Loucy (cell line): ENCODE results near the gene CFAP45.

Experiments
- H2AFZ ChIP-seq: fragments of 200-600 bp; sonication (generic); 2 replicates; pipeline ENCODE4 v1.6.0; 2016; ENCODE audit warnings: antibody characterized with exemption, mild to moderate bottlenecking, low read length, moderate library complexity
- H3F3A ChIP-seq: fragments of 200-600 bp; 2 replicates; pipeline ENCODE4 v1.6.0; 2016; ENCODE audit warnings: antibody characterized with exemption, low read depth, mild to moderate bottlenecking
- H3K27me3 ChIP-seq: fragments of 200-600 bp; sonication (generic); 2 replicates; pipeline ENCODE4 v1.6.1; 2014; ENCODE audit warnings: low read length, mild to moderate bottlenecking; ENCODE audit not compliant: insufficient read depth, poor library complexity, severe bottlenecking
- H3K36me3 ChIP-seq: fragments of 200-600 bp; sonication (generic); 2 replicates; pipeline ENCODE4 v1.6.1; 2016; ENCODE audit warnings: low read length; ENCODE audit not compliant: insufficient read depth
- H3K4me1 ChIP-seq: fragments of 200-600 bp; sonication (generic); 2 replicates; pipeline ENCODE4 v1.5.1; 2014; ENCODE audit warnings: low read length, mild to moderate bottlenecking; ENCODE audit not compliant: insufficient read depth, poor library complexity, severe bottlenecking
- H3K4me2 ChIP-seq: fragments of 200-600 bp; sonication (generic); 2 replicates; pipeline ENCODE4 v1.6.0; 2014; ENCODE audit warnings: antibody characterized with exemption, low read length, low read depth, mild to moderate bottlenecking; ENCODE audit not compliant: poor library complexity, severe bottlenecking
- H3K4me3 ChIP-seq: fragments of 200-600 bp; sonication (generic); 2 replicates; pipeline ENCODE4 v1.5.1; 2014; ENCODE audit warnings: low read length, mild to moderate bottlenecking, mixed read lengths; ENCODE audit not compliant: poor library complexity, severe bottlenecking
- H3K79me2 ChIP-seq: fragments of 200-600 bp; sonication (generic); 2 replicates; pipeline ENCODE4 v1.6.1; 2014; ENCODE audit warnings: low read length; ENCODE audit not compliant: insufficient read depth
- H3K9ac ChIP-seq: fragments of 200-600 bp; sonication (generic); 2 replicates; pipeline ENCODE4 v1.6.0; 2014; ENCODE audit warnings: mild to moderate bottlenecking, low read depth, low read length, moderate library complexity; ENCODE audit not compliant: poor library complexity, severe bottlenecking
- H3K9me2 ChIP-seq: fragments of 200-600 bp; sonication (generic); replicated peaks from 2 replicates; pipeline ENCODE4 v1.6.1; 2016; ENCODE audit warnings: low read depth, low read length, mixed read lengths
- H3K9me3 ChIP-seq: fragments of 200-600 bp; sonication (generic); 2 replicates; pipeline ENCODE4 v1.6.1; 2014; ENCODE audit warnings: mild to moderate bottlenecking, antibody characterized with exemption, low read length, low read depth; ENCODE audit not compliant: insufficient read depth
- H4K20me1 ChIP-seq: fragments of 200-600 bp; sonication (generic); 2 replicates; pipeline ENCODE4 v1.6.0; 2014; ENCODE audit warnings: antibody characterized with exemption, low read length, mild to moderate bottlenecking; ENCODE audit not compliant: insufficient read depth, poor library complexity, severe bottlenecking
- EZH2phosphoT487 ChIP-seq: fragments of 200-600 bp; IDR thresholded peaks from 2 replicates; pipeline ENCODE4 v1.6.1; 2018; ENCODE audit warnings: antibody characterized with exemption, mild to moderate bottlenecking, moderate library complexity, borderline replicate concordance
- TF ChIP-seq, protein P1 (sequence below): fragments of 200-600 bp; sonication (generic); conservative IDR thresholded peaks from 2 replicates; pipeline ENCODE4 v1.5.1; 2014; ENCODE audit warnings: mild to moderate bottlenecking, antibody characterized with exemption, low read length

The CFAP45 gene

DNA sequence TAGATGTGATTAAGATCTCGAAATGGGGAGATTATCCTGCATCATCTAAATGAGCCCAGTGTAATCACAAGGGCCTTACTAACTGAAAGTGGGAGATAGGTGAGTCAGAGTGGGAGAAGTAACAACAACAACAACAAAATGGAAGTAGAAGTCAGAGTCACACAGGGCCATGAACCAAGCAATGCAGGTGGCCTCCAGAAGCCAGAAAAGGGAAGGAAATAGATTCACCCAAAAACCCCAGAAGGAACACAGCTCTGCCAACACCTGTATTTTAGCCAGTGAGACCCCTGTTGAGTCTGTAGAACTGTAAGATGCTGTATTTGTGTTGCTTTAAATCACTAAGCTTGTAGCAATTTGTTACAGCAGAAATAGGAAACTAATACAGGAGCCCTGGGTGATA lies 21.3 kb upstream of the CFAP45 start:
- TF ChIP-seq, protein P1, sequence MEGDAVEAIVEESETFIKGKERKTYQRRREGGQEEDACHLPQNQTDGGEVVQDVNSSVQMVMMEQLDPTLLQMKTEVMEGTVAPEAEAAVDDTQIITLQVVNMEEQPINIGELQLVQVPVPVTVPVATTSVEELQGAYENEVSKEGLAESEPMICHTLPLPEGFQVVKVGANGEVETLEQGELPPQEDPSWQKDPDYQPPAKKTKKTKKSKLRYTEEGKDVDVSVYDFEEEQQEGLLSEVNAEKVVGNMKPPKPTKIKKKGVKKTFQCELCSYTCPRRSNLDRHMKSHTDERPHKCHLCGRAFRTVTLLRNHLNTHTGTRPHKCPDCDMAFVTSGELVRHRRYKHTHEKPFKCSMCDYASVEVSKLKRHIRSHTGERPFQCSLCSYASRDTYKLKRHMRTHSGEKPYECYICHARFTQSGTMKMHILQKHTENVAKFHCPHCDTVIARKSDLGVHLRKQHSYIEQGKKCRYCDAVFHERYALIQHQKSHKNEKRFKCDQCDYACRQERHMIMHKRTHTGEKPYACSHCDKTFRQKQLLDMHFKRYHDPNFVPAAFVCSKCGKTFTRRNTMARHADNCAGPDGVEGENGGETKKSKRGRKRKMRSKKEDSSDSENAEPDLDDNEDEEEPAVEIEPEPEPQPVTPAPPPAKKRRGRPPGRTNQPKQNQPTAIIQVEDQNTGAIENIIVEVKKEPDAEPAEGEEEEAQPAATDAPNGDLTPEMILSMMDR: no peak
- no peak for TF ChIP-seq EZH2phosphoT487
- Histone ChIP-seq H3K4me1 (peaks cover 69% of the 10 kb centered on the region), H4K20me1 (peaks cover 70% of the 10 kb centered on the region), H3K9me3 (no peaks in the 10 kb centered on the region), H2AFZ (no peak overlapping the region), H3K9ac (peak overlapping the region; percentile 96), H3K27me3 (peaks cover 8% of the 10 kb centered on the region), H3K36me3 (peaks cover 46% of the 10 kb centered on the region), H3K4me2 (peak overlapping the region; percentile 99), H3F3A (no peaks in the 10 kb centered on the region), H3K9me2 (no peaks in the 10 kb centered on the region), H3K4me3 (peak overlapping the region; percentile 91), H3K79me2 (peaks cover 88% of the 10 kb centered on the region)

DNA sequence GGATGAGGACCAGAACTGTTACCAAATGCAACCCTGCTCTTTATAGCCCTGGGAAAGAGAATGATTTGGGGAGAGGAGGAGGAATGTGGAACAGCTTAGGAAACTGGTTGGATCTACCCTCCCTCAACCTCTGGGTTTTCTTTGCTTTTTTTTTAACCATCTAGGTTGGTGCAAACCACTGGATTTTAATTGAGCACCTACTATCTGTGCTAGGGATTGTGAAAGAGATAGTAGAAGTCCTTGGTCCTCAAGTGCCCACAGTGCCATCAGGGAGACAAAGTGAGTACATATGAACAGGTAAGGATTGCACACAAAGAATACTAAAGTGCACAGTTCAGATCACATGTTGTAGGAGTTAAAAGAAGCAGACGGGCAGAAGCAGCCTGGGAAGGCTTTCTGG lies 20.7 kb upstream of the CFAP45 start:
- Histone ChIP-seq H3K4me2 (peak overlapping the region; percentile 99), H3K4me1 (peaks cover 66% of the 10 kb centered on the region), H3K36me3 (peaks cover 52% of the 10 kb centered on the region), H4K20me1 (peaks cover 70% of the 10 kb centered on the region), H3K4me3 (peak overlapping the region; percentile 91), H3K9ac (peak overlapping the region; percentile 96), H3K27me3 (peaks cover 8% of the 10 kb centered on the region), H3F3A (no peaks in the 10 kb centered on the region), H2AFZ (no peak overlapping the region), H3K9me2 (no peaks in the 10 kb centered on the region), H3K9me3 (no peaks in the 10 kb centered on the region), H3K79me2 (peaks cover 82% of the 10 kb centered on the region)
- no peak for TF ChIP-seq EZH2phosphoT487
- TF ChIP-seq, protein P1: no peak

DNA sequence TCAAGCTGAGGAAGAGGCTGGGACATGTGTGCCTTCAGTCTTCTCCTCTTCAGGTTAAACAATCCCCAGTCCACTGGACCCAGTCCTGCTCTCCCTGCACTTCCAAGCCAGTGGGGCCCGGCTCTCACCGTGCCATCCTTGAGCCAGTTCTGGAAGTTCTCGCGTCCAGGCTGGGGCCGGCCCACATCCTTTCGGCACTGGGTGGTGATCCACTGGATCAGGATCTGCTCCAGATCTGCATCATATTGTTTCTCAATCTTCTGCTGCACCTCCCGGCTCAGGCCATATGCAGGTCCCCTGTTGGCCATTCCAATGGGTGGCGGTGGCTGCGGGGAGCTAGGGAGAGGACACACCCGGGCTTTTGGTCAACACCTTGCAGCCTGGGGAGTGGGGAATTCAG lies 20.2 kb upstream of the CFAP45 start:
- no peak overlapping the region for H2AFZ ChIP-seq
- H3K9me3 ChIP-seq: no peaks in the 10 kb centered on the region
- H3K4me1 ChIP-seq: peaks cover 66% of the 10 kb centered on the region
- H4K20me1 ChIP-seq: peaks cover 70% of the 10 kb centered on the region
- H3K9ac ChIP-seq: peak overlapping the region; percentile 18
- H3K79me2 ChIP-seq: peaks cover 78% of the 10 kb centered on the region
- H3F3A ChIP-seq: no peaks in the 10 kb centered on the region
- H3K27me3 ChIP-seq: peaks cover 8% of the 10 kb centered on the region
- H3K4me3 ChIP-seq: peak overlapping the region; percentile 30
- peaks cover 55% of the 10 kb centered on the region for H3K36me3 ChIP-seq
- TF ChIP-seq, protein P1: no peak
- TF ChIP-seq EZH2phosphoT487: no peak
- peak overlapping the region; percentile 99 for H3K4me2 ChIP-seq
- no peaks in the 10 kb centered on the region for H3K9me2 ChIP-seq
